ENCODE results near the gene PLXNC1.

DNA sequence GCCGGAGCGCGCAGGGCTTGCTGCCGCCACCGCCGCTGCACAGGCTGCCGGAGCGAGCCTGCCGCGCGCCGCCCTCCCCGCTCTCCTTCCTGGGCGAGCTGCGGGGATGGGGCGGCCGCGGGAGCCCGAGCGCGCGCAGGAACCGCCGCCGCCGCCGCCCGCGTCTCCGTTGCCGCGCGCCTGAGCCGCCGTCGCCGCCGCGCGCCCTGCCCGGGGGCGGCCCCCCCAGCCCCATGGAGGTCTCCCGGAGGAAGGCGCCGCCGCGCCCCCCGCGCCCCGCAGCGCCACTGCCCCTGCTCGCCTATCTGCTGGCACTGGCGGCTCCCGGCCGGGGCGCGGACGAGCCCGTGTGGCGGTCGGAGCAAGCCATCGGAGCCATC lies 352 bp downstream of the PLXNC1 start:
- TF ChIP-seq EZH2 (IDR thresholded peaks at IDR 0.05; ENCODE audit: insufficient read depth, poor library complexity, severe bottlenecking) (no peak), EZH2phosphoT487 (IDR thresholded peaks at IDR 0.05; ENCODE audit: insufficient read depth, low read depth) (no peak)
